Spleen (tissue), 11 donors: ENCODE data around the gene PRDM16. TPM values are rescaled to one million over a fixed set of nuclear protein-coding genes. Genes with fewer than 3 reads are reported as not detected.

ENCODE experiments used
- DNase-seq: peaks from one replicate; pipeline ENCODE4 v3.0.0-alpha.2; 2020
- H3K27ac ChIP-seq, 8 donors: fragments of 200-600 bp; sonication (generic) in 7 of 8; 1 replicate in 4 of 8; 2 replicates in 4 of 8; pipeline versions ENCODE4 v1.5.0 to v1.8.0; 2016 to 2021; ENCODE audit warnings: inconsistent platforms in 4 of 8, mild to moderate bottlenecking in 4 of 8, moderate library complexity in 1 of 8
- H3K27me3 ChIP-seq, 7 donors: fragments of 200-600 bp; sonication (generic) in 6 of 7; replicated peaks in 1 of 7; 1 replicate in 4 of 7; 2 replicates in 3 of 7; pipeline versions ENCODE4 v1.5.0 to v1.8.0; 2016 to 2021; ENCODE audit warnings: inconsistent platforms in 3 of 7, mild to moderate bottlenecking in 1 of 7
- H3K36me3 ChIP-seq, 6 donors: fragments of 200-600 bp; sonication (generic) in 5 of 6; 1 replicate in 4 of 6; 2 replicates in 2 of 6; pipeline versions ENCODE4 v1.5.0 to v1.8.0; 2016 to 2021; ENCODE audit warnings: inconsistent platforms in 2 of 6
- H3K4me1 ChIP-seq, 6 donors: fragments of 200-600 bp; sonication (generic) in 5 of 6; 1 replicate in 3 of 6; 2 replicates in 3 of 6; pipeline versions ENCODE4 v1.5.0 to v1.8.0; 2016 to 2021; ENCODE audit warnings: inconsistent platforms in 3 of 6
- H3K4me3 ChIP-seq, 8 donors: fragments of 200-600 bp; sonication (generic) in 7 of 8; 1 replicate in 4 of 8; 2 replicates in 4 of 8; pipeline versions ENCODE4 v1.5.0 to v1.8.0; 2016 to 2021; ENCODE audit warnings: inconsistent platforms in 4 of 8, mild to moderate bottlenecking in 4 of 8, moderate library complexity in 2 of 8
- H3K9me3 ChIP-seq, 8 donors: fragments of 200-600 bp; sonication (generic) in 7 of 8; 1 replicate in 4 of 8; 2 replicates in 4 of 8; pipeline versions ENCODE4 v1.5.0 to v1.8.0; 2016 to 2021; ENCODE audit warnings: inconsistent platforms in 4 of 8
- CTCF ChIP-seq, 11 experiments: fragments of 200-600 bp in 7 of 11; fragments of 450-650 bp in 4 of 11; sonication (generic) in 4 of 11; IDR thresholded peaks in 8 of 11; conservative IDR thresholded peaks in 3 of 11; 1 replicate in 7 of 11; 2 replicates in 4 of 11; pipeline versions ENCODE4 v1.4.0 to v1.8.0; 2016 to 2021; ENCODE audit warnings: antibody characterized with exemption in 11 of 11, inconsistent platforms in 4 of 11, mild to moderate bottlenecking in 1 of 11
- POLR2A ChIP-seq, 3 donors: fragments of 450-650 bp; IDR thresholded peaks; one replicate each; pipeline ENCODE4 v1.5.1; 2017; ENCODE audit warnings: antibody characterized with exemption in 3 of 3, mild to moderate bottlenecking in 1 of 3
- POLR2AphosphoS5 ChIP-seq, 3 donors: sonication (generic); formaldehyde crosslinking; IDR thresholded peaks; one replicate each; pipeline ENCODE4 v1.5.1; 2017; ENCODE audit warnings: antibody characterized with exemption in 3 of 3
- WGBS, 5 donors: extraction: QIAGEN DNeasy Blood & Tissue Kit in 3 of 5; methylation state at CpG; one replicate each; pipeline versions ENCODE4 v1.1.5 to v1.1.7; 2013 to 2018; 5-methylcytosine and 5-hydroxymethylcytosine counted together
- intact Hi-C: fragments of 100-400 bp; cut with DNase I; formaldehyde crosslinking; loops from one replicate; pipeline ENCODE4 v1.15.0; 2023; ENCODE audit warnings: low total_unique reads
- polyA plus RNA-seq, 3 donors: library from polyadenylated mRNA; stranded (reverse); fragments of 200-250 nt; gene quantifications; one replicate each; pipeline ENCODE4 v1.2.1, GENCODE V29; 2013
- total RNA-seq, 7 donors: library from RNA; depleted of rRNA in 3 of 7; stranded (reverse); fragments of >200 nt in 3 of 7; fragmentation: NEBNext Ultra II Directional in 4 of 7; extraction: Animal tissue kit (Norgen Biotek cat#: 25700) in 4 of 7; gene quantifications; one replicate each; pipeline versions ENCODE4 v1.1.0 to v1.2.1, GENCODE V29; 2016 to 2021
- donor health status: healthy with polysubstance abuse.
- donor health status: DM: no; HTN: no; CAD: no; lungs with moderate emphysema.
- donor health status: DM: no; HTN: no; CAD: no.
- donor health status: Bipolar disorder and iron deficiency.
- donor health status: healthy.
- donor health status: DM: no; HTN: no; CAD: no.
- donor health status: DM: yes; HTN: yes; CAD: no.

PRDM16 gene
- total and polyA plus RNA-seq, 10 donors, result 0.43 to 3.2 (median 1.4) TPM

GRCh38 chr1:3259020-3259419 lies 190.0 kb downstream of the PRDM16 start:
- WGBS, 5 donors, result 74 to 90% (median 80%) methylated on average over 6 to 14 of the region's 14 CpGs
- peaks cover 0 to 34% (median 0%) of the 10 kb centered on the region in 7 donors for H3K27me3 ChIP-seq
- H3K36me3 ChIP-seq, result no peaks in the 10 kb centered on the region
- H3K4me1 ChIP-seq, result no peaks in the 10 kb centered on the region
- TF ChIP-seq CTCF (IDR thresholded peaks at IDR 0.05 in 8 of 11, conservative IDR thresholded peaks at IDR 0.05 in 3 of 11) (no peak), POLR2A (IDR thresholded peaks at IDR 0.05) (no peak), POLR2AphosphoS5 (IDR thresholded peaks at IDR 0.05) (no peak)
- no peak overlapping the region for H3K4me3 ChIP-seq
- no peak for DNase-seq
- H3K9me3 ChIP-seq, result no peaks in the 10 kb centered on the region
- H3K27ac ChIP-seq, result no peak overlapping the region
- intact Hi-C loops, result no loop called here

DNA sequence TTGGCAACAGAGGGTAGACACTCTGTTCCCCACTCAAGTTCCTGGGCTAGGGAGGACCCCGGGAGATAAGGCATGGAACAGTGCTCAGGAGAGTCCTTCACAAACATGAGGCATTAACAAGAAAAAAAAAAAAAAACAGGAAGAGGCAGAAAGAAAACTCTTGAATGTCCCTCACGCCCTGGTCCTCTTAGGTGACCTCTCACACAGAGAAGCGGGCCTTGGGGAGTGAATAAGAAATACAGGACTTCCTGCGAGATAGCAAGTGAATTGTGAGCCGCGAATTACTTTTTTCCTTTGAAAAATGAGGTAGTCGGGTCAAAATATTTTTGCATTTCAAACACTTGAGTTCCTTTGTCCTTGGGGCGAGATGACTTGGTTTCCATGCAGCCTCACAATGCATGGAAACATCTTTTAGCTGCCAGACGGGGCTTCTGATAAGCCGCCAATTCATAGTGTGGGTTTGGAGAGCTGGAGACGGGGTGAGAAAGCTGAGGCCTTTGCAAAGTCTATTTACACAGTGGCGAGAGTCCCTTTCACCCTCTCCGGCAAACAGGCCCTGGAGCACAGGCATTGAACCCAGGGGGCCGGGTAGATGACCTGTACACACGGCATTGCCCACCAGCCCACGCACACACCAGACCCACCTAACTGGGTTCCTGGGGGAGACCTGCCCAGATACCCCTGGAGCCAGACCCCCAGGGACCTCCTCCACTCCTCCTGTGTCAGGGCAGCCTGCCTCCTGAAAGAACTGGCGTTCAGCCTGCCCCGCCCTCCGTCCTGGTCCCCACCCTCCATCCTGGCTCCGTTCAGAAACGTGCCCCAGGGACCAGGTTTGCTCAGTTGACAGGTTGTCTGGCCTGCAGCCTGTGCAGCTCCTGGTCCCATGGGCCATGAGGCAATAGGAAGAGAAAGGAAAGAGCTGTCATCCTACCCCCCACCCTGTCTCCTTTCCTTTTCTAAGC lies 192.3 kb downstream of the PRDM16 start:
- Histone ChIP-seq H3K27me3 (peaks cover 0 to 56% (median 0%) of the 10 kb centered on the region in 7 donors), H3K4me3 (no peak overlapping the region), H3K9me3 (no peaks in the 10 kb centered on the region), H3K27ac (no peak overlapping the region), H3K36me3 (no peaks in the 10 kb centered on the region), H3K4me1 (no peaks in the 10 kb centered on the region)
- no peak for DNase-seq
- TF ChIP-seq CTCF (IDR thresholded peaks at IDR 0.05 in 8 of 11, conservative IDR thresholded peaks at IDR 0.05 in 3 of 11) (no peak), POLR2AphosphoS5 (IDR thresholded peaks at IDR 0.05) (no peak), POLR2A (IDR thresholded peaks at IDR 0.05) (no peak)
- WGBS, 5 donors, result 64 to 79% (median 75%) methylated on average over 17 to 21 of the region's 21 CpGs
- intact Hi-C loops, result no loop called here

GRCh38 chr1:3261969-3262579 lies 193.1 kb downstream of the PRDM16 start:
- Histone ChIP-seq H3K9me3 (no peaks in the 10 kb centered on the region), H3K27ac (no peak overlapping the region), H3K36me3 (no peaks in the 10 kb centered on the region), H3K4me3 (no peak overlapping the region), H3K27me3 (peaks cover 0 to 63% (median 0%) of the 10 kb centered on the region in 7 donors), H3K4me1 (no peaks in the 10 kb centered on the region)
- intact Hi-C loops, result no loop called here
- TF ChIP-seq CTCF (IDR thresholded peaks at IDR 0.05 in 8 of 11, conservative IDR thresholded peaks at IDR 0.05 in 3 of 11), result no peak
- no peak for TF ChIP-seq POLR2A (IDR thresholded peaks at IDR 0.05)
- TF ChIP-seq POLR2AphosphoS5 (IDR thresholded peaks at IDR 0.05), result no peak
- DNase-seq, result no peak
- WGBS, 5 donors, result 74 to 91% (median 88%) methylated on average over 9 to 11 of the region's 11 CpGs
